Common myeloid progenitor, CD34-positive (primary cell): ENCODE results near the gene ADAMTSL2.

ENCODE experiments used
- CTCF ChIA-PET: fragments of 350-600 bp; sonication (Branson Sonifier 250); formaldehyde crosslinking; loops from one replicate; lab custom pipeline; 2021; ENCODE audit warnings: antibody characterized with exemption; lab: Charles Lee
- POLR2A ChIA-PET: fragments of 350-600 bp; sonication (Branson Sonifier 250); formaldehyde crosslinking; loops from one replicate; lab custom pipeline; 2021; ENCODE audit warnings: antibody characterized with exemption; lab: Charles Lee
- DNase-seq, 3 donors: peaks; one replicate each; pipeline versions ENCODE4 v3.0.0 to v3.0.0-alpha.2; 2013
- H3K27ac ChIP-seq, 2 experiments: 1 replicate in 1 of 2; 2 replicates in 1 of 2; pipeline ENCODE4 v1.7.0; 2013; ENCODE audit warnings: inconsistent platforms in 2 of 2, low read length in 2 of 2, mild to moderate bottlenecking in 2 of 2, low read depth in 1 of 2, moderate library complexity in 1 of 2; ENCODE audit not compliant: severe bottlenecking in 2 of 2, insufficient read depth in 1 of 2, poor library complexity in 1 of 2
- H3K27me3 ChIP-seq, 5 experiments: replicated peaks in 2 of 5; 1 replicate in 3 of 5; 2 replicates in 2 of 5; pipeline versions ENCODE4 v1.6.1 to v1.7.0; 2013; ENCODE audit warnings: low read length in 4 of 5, mild to moderate bottlenecking in 2 of 5, moderate library complexity in 2 of 5, inconsistent platforms in 1 of 5; ENCODE audit not compliant: insufficient read depth in 5 of 5, control insufficient read depth in 4 of 5
- H3K36me3 ChIP-seq, 4 experiments: 1 replicate in 2 of 4; 2 replicates in 2 of 4; pipeline versions ENCODE4 v1.6.1 to v1.7.0; 2013; ENCODE audit warnings: low read length in 3 of 4, control low read depth in 1 of 4, mild to moderate bottlenecking in 1 of 4; ENCODE audit not compliant: control insufficient read depth in 4 of 4, insufficient read depth in 4 of 4
- H3K4me1 ChIP-seq, 4 experiments: 1 replicate in 3 of 4; 2 replicates in 1 of 4; pipeline versions ENCODE4 v1.6.1 to v1.7.1; 2013; ENCODE audit warnings: low read length in 3 of 4, mild to moderate bottlenecking in 3 of 4, control low read depth in 1 of 4, inconsistent platforms in 1 of 4, moderate library complexity in 1 of 4; ENCODE audit not compliant: control insufficient read depth in 4 of 4, insufficient read depth in 4 of 4; ENCODE audit errors: control extremely low read depth in 1 of 4
- H3K4me3 ChIP-seq, 7 experiments: 1 replicate in 4 of 7; 2 replicates in 3 of 7; pipeline versions ENCODE4 v1.5.1 to v1.7.0; 2013; ENCODE audit warnings: mild to moderate bottlenecking in 7 of 7, low read length in 6 of 7, moderate library complexity in 6 of 7, inconsistent platforms in 2 of 7, low read depth in 2 of 7, control low read depth in 1 of 7; ENCODE audit not compliant: insufficient read depth in 4 of 7, control insufficient read depth in 1 of 7; ENCODE audit errors: extremely low read depth in 1 of 7
- H3K9me3 ChIP-seq, 5 experiments: 1 replicate in 4 of 5; 2 replicates in 1 of 5; pipeline versions ENCODE4 v1.6.1 to v1.7.1; 2013; ENCODE audit warnings: low read length in 4 of 5, mild to moderate bottlenecking in 2 of 5, inconsistent platforms in 1 of 5, low read depth in 1 of 5, moderate library complexity in 1 of 5; ENCODE audit not compliant: control insufficient read depth in 4 of 5, insufficient read depth in 2 of 5; ENCODE audit errors: control extremely low read depth in 1 of 5
- WGBS: methylation state at CpG from one replicate; pipeline ENCODE4 v1.1.5; 2013; ENCODE audit not compliant: insufficient coverage; 5-methylcytosine and 5-hydroxymethylcytosine counted together

Gene ADAMTSL2

DNA sequence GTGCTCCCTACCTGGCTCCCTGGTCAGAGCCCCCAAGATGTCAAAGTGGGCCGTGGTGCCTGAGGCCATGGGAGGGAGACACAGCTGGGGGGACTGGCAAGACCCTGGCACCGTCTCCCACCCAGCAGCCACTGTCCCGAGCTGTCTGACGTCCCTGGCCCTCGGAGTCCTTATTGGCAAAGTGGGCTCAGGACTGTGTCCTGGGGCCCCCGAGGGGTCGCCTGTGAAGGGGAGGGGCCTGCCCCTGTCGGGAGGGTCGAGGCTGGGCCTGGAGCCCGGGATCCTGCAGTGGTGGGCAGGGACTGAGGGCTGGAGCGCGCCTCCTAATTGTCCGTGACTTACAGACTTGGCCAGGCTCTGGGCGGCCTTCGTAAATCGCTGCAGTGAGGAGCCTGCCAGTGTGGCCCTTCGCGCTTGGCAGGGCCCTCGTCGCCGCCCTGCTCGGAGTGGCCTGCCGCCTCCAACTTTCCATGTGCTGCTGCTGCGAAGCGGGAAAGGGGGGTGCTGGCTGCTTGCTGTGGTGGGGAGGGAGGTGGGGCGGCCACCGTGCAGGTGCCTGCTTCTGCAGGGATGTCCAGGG, 23.5 kb upstream of the ADAMTSL2 start:
- ChIA-PET CTCF (interaction anchor here (1.0 kb wide), 1 partner anchor 204 kb away, joined by 3 read pairs; no protein-coding TSS in a partner anchor), POLR2A (no interaction called here)
- no peak for DNase-seq
- H3K9me3 ChIP-seq = no peaks in the 10 kb centered on the region
- 98% methylated on average over 22 of the region's 27 CpGs for WGBS
- H3K27ac ChIP-seq = no peak overlapping the region
- peaks cover 0 to 30% (median 20%) of the 10 kb centered on the region in 4 experiments for H3K4me1 ChIP-seq
- no peaks in the 10 kb centered on the region for H3K36me3 ChIP-seq
- H3K4me3 ChIP-seq = no peak overlapping the region
- H3K27me3 ChIP-seq = no peaks in the 10 kb centered on the region

DNA sequence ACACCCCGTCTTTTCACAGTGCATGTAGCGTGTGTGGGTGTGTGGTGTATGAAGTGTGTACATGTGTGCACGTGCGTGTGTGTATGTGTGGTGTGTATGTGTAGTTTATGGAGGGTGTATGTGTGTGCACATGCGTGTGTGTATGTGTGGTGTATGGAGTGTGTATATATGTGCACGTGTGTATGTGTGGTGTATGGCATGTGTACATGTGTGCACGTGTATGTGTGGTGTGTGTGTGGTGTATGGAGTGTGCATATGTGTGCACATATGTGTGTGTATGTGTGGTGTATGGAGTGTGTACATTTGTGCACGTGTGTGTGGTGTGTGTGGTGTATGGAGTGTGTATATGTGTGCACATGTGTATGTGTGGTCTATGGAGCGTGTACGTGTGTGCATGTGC, 22.9 kb upstream of the ADAMTSL2 start:
- DNase-seq = no peak
- WGBS = 90% methylated on average over 8 of the region's 10 CpGs
- POLR2A ChIA-PET = no interaction called here

DNA sequence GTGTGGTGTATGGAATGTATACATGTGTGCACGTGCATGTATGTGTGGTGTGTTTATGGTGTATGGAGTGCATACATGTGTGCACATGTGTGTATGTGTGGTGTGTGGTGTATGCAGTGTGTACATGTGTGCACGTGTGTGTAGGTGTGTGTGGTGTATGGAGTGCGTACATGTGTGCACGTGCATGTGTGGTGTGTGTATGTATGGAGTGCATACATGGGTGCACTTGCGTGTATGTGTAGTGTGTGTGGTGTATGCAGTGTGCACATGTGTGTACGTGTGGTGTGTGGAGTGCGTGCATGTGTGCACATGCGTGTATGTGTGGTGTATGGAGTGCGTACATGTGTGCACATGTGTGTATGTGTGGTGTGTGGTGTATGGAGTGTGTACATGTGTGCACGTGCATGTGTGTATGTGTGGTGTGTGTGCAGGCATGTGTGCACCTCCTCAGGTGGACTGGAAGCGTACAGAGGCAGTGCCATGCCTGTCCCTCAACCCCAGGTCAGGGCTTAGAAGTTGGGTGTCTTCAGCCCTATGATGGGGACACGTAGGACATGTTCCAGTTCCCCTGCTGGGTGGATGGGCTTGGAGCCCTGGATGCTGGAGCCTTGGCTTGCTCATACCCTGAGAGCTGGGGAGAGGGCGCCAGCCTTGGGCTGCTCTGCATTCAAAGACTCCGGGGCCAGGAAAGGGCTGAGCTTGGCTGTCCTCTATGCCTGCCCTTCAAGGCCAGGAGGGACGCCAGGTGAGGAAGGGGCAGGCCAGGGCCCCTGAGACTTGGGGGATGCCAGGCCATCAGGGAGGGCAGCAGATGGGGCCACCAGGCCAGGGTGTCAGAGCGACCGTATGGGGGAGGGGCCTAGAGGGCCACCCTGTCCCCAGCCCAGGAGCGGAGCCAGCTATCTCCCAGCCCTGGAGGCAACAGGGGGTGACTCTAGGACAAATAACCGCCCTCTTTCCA, 22.0 kb upstream of the ADAMTSL2 start:
- Histone ChIP-seq H3K9me3 (no peaks in the 10 kb centered on the region), H3K27ac (no peak overlapping the region), H3K27me3 (no peaks in the 10 kb centered on the region), H3K4me1 (peaks cover 0 to 30% (median 20%) of the 10 kb centered on the region in 4 experiments), H3K4me3 (no peak overlapping the region), H3K36me3 (no peaks in the 10 kb centered on the region)
- ChIA-PET CTCF (no interaction called here), POLR2A (no interaction called here)
- 99% methylated on average over 16 of the region's 19 CpGs for WGBS
- DNase-seq = no peak

More for the DNA sequence above, 22.9 kb upstream of the ADAMTSL2 start:
- Histone ChIP-seq H3K4me3 (no peak overlapping the region), H3K4me1 (peaks cover 0 to 30% (median 20%) of the 10 kb centered on the region in 4 experiments), H3K27ac (no peak overlapping the region), H3K27me3 (no peaks in the 10 kb centered on the region), H3K36me3 (no peaks in the 10 kb centered on the region), H3K9me3 (no peaks in the 10 kb centered on the region)
- CTCF ChIA-PET = no interaction called here

DNA sequence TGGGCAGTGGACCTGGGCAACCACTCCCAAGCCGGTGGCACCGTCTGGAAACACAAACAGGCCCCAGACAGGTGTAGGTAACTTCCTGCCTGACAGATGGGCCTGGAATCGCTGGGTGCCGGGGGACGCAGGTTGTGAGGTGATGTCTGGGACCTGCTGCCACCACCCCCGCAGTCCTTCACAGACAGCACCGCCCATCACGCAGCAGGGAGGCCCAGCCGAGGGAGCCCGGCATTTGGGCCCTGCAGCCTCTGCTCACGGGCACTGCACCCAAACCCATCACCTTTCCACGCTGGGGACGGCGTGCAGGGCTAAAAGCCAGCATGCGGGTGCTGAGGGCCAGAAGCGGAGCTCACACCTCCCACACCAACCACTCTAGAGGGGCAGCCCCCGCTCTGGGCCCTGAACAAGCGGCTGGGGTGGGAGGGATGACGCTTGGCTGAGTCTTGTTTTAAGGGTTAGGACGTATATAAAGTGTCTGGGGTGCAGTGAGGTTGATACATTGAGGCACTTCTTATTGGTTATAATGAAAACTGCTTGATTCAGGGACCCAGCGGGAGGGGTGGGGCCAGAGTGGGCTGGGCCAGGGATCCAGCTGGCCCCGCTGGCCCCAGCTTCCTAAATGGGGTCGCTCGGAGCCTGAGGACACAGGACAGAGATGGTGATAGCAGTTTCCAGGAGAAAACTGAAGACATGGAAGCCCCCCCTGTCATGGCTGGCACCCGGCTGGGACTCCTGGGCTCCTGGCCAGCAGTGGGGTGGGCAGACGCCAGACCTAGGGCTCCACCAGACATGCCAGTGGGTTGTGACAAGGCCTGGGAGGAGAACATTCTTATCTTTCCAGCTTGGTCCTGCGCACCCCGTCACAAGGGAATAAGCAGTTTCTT, 21.0 kb upstream of the ADAMTSL2 start:
- CTCF ChIA-PET = interaction anchor here (1.0 kb wide), 1 partner anchor 33 kb away, joined by 3 read pairs; no protein-coding TSS in a partner anchor
- POLR2A ChIA-PET = no interaction called here
- H3K4me3 ChIP-seq = no peak overlapping the region
- peaks cover 0 to 23% (median 15%) of the 10 kb centered on the region in 4 experiments for H3K4me1 ChIP-seq
- 90% methylated on average over 20 of the region's 28 CpGs for WGBS
- H3K27me3 ChIP-seq = no peaks in the 10 kb centered on the region
- no peak overlapping the region for H3K27ac ChIP-seq
- H3K9me3 ChIP-seq = no peaks in the 10 kb centered on the region
- no peaks in the 10 kb centered on the region for H3K36me3 ChIP-seq
- no peak for DNase-seq

DNA sequence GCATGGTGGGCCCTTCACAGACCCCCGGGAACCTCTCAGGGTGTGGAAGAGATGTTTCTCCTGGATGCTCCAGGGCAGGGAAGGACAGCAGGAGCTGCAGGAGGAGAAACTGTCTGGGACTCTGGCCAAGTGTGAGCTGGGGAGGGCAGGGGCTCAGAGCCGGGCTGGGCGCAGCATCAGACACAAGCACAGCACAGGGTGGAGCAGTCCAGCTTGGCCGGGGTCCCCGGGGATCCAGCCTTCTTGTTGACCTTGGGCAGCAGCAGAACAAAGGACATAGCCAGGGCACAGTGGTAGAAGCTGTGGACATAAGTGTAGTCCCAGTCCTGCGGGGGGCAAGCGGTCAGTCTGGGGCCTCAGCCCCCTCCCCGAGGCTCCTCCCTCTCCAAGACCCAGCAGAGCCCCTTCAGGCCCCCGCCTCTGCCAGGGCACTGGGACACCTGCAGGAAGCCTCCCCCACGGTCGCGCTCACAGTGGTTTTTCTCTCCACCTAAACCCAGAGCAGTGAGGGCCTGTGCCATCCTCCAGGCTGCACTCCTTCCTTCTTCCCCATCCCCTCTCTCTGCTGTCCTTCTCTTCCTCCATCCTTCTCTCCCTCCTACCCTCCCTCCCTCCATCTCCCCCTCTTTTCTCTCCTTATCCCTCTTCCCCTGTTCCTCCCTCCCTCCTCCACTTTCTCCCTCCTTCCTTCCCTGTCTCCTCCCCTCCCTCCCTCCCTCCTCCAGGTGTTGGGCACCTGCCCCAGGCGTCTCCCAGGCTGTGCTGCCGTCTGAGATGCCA, 19.9 kb upstream of the ADAMTSL2 start:
- H3K9me3 ChIP-seq = no peaks in the 10 kb centered on the region
- DNase-seq = no peak
- ChIA-PET POLR2A (interaction anchor here (0.6 kb wide), 1 partner anchor 158 kb away, joined by 4 read pairs; no protein-coding TSS in a partner anchor), CTCF (interaction anchor here (1.0 kb wide), 1 partner anchor 34 kb away, joined by 3 read pairs; no protein-coding TSS in a partner anchor)
- no peaks in the 10 kb centered on the region for H3K27me3 ChIP-seq
- no peaks in the 10 kb centered on the region for H3K36me3 ChIP-seq
- peaks cover 0 to 12% (median 4%) of the 10 kb centered on the region in 4 experiments for H3K4me1 ChIP-seq
- no peak overlapping the region for H3K27ac ChIP-seq
- 70% methylated on average over 13 of the region's 14 CpGs for WGBS
- H3K4me3 ChIP-seq = no peak overlapping the region

DNA sequence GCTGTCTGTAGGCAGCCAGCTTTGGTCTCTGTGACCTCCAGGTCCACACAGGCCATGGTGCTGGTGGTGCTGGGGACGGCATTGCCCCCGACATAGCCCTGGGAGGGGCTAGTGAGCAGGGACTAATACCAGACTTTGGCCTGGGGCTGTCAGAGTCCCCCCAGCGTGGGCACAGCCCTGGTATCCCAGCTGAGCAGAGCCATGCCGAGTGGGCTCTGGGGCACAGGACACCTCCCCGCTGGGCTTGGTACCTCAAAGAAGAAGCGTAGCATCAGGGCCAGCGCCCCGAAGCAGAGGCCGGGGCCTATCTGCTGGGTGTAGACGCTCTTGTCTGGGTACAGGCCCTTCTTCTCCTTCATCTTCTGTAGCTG, 19.3 kb upstream of the ADAMTSL2 start:
- no peaks in the 10 kb centered on the region for H3K36me3 ChIP-seq
- CTCF ChIA-PET = interaction anchor here (0.8 kb wide), 1 partner anchor 15 kb away, joined by 3 read pairs; no protein-coding TSS in a partner anchor

More for the DNA sequence above, 19.3 kb upstream of the ADAMTSL2 start:
- WGBS = 96% methylated on average over 9 of the region's 10 CpGs
- no peak overlapping the region for H3K4me3 ChIP-seq
- DNase-seq = no peak
- no peaks in the 10 kb centered on the region for H3K27me3 ChIP-seq
- H3K9me3 ChIP-seq = no peaks in the 10 kb centered on the region
- H3K4me1 ChIP-seq = peaks cover 0 to 7% (median 0%) of the 10 kb centered on the region in 4 experiments
- no peak overlapping the region for H3K27ac ChIP-seq
- POLR2A ChIA-PET = no interaction called here
